ENCODE results near the gene HMCN2. TPM values are rescaled to one million over a fixed set of nuclear protein-coding genes. Genes with fewer than 3 reads are reported as not detected.

HMCN2 gene
- total and polyA plus RNA-seq, 2 donors (not counting 1 experiment from before 2014, with no cell fraction given) = 0.01 TPM; not detected in 1

GRCh38 chr9:130478736-130479575, 213.4 kb downstream of the HMCN2 start:
- no peak overlapping the region for H3K27ac Mint-ChIP-seq
- no peak for TF ChIP-seq CTCF (IDR thresholded peaks at IDR 0.05)
- TF ChIP-seq EZH2 (IDR thresholded peaks at IDR 0.05; ENCODE audit: borderline replicate concordance, insufficient read depth, low read depth, low read length, poor library complexity, severe bottlenecking) = no peak
- DNase-seq (no peak), ATAC-seq (ENCODE audit: low read depth) (no peak)
- Histone ChIP-seq H3K27ac (ENCODE audit: low read length in 2 of 2) (no peak overlapping the region), H3K4me1 (ENCODE audit: control insufficient read depth in 2 of 2, insufficient read depth in 2 of 2, low read length in 2 of 2) (no peaks in the 10 kb centered on the region), H3K9me3 (ENCODE audit: control extremely low read depth in 1 of 3, control insufficient read depth in 2 of 3, insufficient read depth in 1 of 3, low read length in 2 of 3) (no peaks in the 10 kb centered on the region), H3K36me3 (replicated peaks in 1 of 2; ENCODE audit: control extremely low read depth in 1 of 2, control insufficient read depth in 1 of 2, extremely low read depth in 1 of 2, insufficient read depth in 2 of 2, low read length in 1 of 2) (no peaks in the 10 kb centered on the region), H3K4me2 (replicated peaks; ENCODE audit: low read depth, low read length, poor library complexity, severe bottlenecking) (no peak overlapping the region), H2AFZ (ENCODE audit: insufficient read depth, low read depth, low read length, poor library complexity, severe bottlenecking) (no peak overlapping the region), H3K27me3 (replicated peaks in 1 of 4; ENCODE audit: control extremely low read depth in 1 of 4, control insufficient read depth in 3 of 4, insufficient read depth in 4 of 4, low read length in 3 of 4) (no peaks in the 10 kb centered on the region), H3K9ac (ENCODE audit: low read length) (no peak overlapping the region), H3K4me3 (ENCODE audit: control extremely low read depth in 1 of 5, extremely low read depth in 1 of 5, insufficient read depth in 1 of 5, low read depth in 2 of 5, low read length in 4 of 5) (no peak overlapping the region), H4K20me1 (ENCODE audit: control insufficient read depth, insufficient read depth, low read length, poor library complexity, severe bottlenecking) (no peaks in the 10 kb centered on the region), H3K79me2 (ENCODE audit: control insufficient read depth, insufficient read depth, low read length) (no peaks in the 10 kb centered on the region)
- H3K4me1 Mint-ChIP-seq = no peaks in the 10 kb centered on the region
- H3K27me3 Mint-ChIP-seq = peaks cover 21% of the 10 kb centered on the region
- ChIA-PET CTCF (interaction anchor here (0.5 kb wide), 1 partner anchor 581 kb away, joined by 4 read pairs; no protein-coding TSS in a partner anchor), POLR2A (no interaction called here)
- no peak overlapping the region for H3K4me3 Mint-ChIP-seq
- intact Hi-C loops (cut with micrococcal nuclease) = no loop called here
- H3K9me3 Mint-ChIP-seq (ENCODE audit: insufficient read depth) = no peaks in the 10 kb centered on the region
- 86% methylated on average over 22 of the region's 35 CpGs for WGBS (ENCODE audit: insufficient coverage)

GRCh38 chr9:130479587-130479986, 214.0 kb downstream of the HMCN2 start:
- ChIA-PET POLR2A (no interaction called here), CTCF (interaction anchor here (0.5 kb wide), 1 partner anchor 580 kb away, joined by 4 read pairs; no protein-coding TSS in a partner anchor)
- ATAC-seq (ENCODE audit: low read depth) = no peak
- H3K4me1 Mint-ChIP-seq = no peaks in the 10 kb centered on the region
- no peaks in the 10 kb centered on the region for H3K4me1 ChIP-seq (ENCODE audit: control insufficient read depth in 2 of 2, insufficient read depth in 2 of 2, low read length in 2 of 2)
- H3K4me2 ChIP-seq (replicated peaks; ENCODE audit: low read depth, low read length, poor library complexity, severe bottlenecking) = no peak overlapping the region
- WGBS (ENCODE audit: insufficient coverage) = 95% methylated on average over 16 of the region's 19 CpGs
- H3K4me3 Mint-ChIP-seq = no peak overlapping the region
- no peaks in the 10 kb centered on the region for H3K36me3 ChIP-seq (replicated peaks in 1 of 2; ENCODE audit: control extremely low read depth in 1 of 2, control insufficient read depth in 1 of 2, extremely low read depth in 1 of 2, insufficient read depth in 2 of 2, low read length in 1 of 2)
- H3K9me3 ChIP-seq (ENCODE audit: control extremely low read depth in 1 of 3, control insufficient read depth in 2 of 3, insufficient read depth in 1 of 3, low read length in 2 of 3) = no peaks in the 10 kb centered on the region
- no peaks in the 10 kb centered on the region for H3K79me2 ChIP-seq (ENCODE audit: control insufficient read depth, insufficient read depth, low read length)
- no peak overlapping the region for H3K9ac ChIP-seq (ENCODE audit: low read length)
- DNase-seq = no peak
- H3K27ac ChIP-seq (ENCODE audit: low read length in 2 of 2) = no peak overlapping the region
- peaks cover 20% of the 10 kb centered on the region for H3K27me3 Mint-ChIP-seq
- no peak overlapping the region for H3K4me3 ChIP-seq (ENCODE audit: control extremely low read depth in 1 of 5, extremely low read depth in 1 of 5, insufficient read depth in 1 of 5, low read depth in 2 of 5, low read length in 4 of 5)
- no peaks in the 10 kb centered on the region for H3K27me3 ChIP-seq (replicated peaks in 1 of 4; ENCODE audit: control extremely low read depth in 1 of 4, control insufficient read depth in 3 of 4, insufficient read depth in 4 of 4, low read length in 3 of 4)
- no peak overlapping the region for H3K27ac Mint-ChIP-seq
- H4K20me1 ChIP-seq (ENCODE audit: control insufficient read depth, insufficient read depth, low read length, poor library complexity, severe bottlenecking) = no peaks in the 10 kb centered on the region
- intact Hi-C loops (cut with micrococcal nuclease) = no loop called here
- no peak for TF ChIP-seq CTCF (IDR thresholded peaks at IDR 0.05)
- no peak for TF ChIP-seq EZH2 (IDR thresholded peaks at IDR 0.05; ENCODE audit: borderline replicate concordance, insufficient read depth, low read depth, low read length, poor library complexity, severe bottlenecking)
- H3K9me3 Mint-ChIP-seq (ENCODE audit: insufficient read depth) = no peaks in the 10 kb centered on the region
- H2AFZ ChIP-seq (ENCODE audit: insufficient read depth, low read depth, low read length, poor library complexity, severe bottlenecking) = no peak overlapping the region
